Measurements from ENCODE around the gene PFDN6. TPM values are rescaled to one million over a fixed set of nuclear protein-coding genes. Genes with fewer than 3 reads are reported as not detected.

PFDN6 gene
- 46.1 and 52.1 TPM in 2 replicates for total RNA-seq
- long read RNA-seq, result 0 reads

GRCh38 chr6:33288921-33289783 is at the start of gene PFDN6, which contains the start of gene WDR46:
Gene PFDN6, plus strand, starts transcription at chr6:33289601. Its CDS starts 256 bp downstream, at chr6:33289857.
Gene WDR46, minus strand, starts transcription at chr6:33289239. Its CDS starts 69 bp downstream, at chr6:33289170.
- H3K4me1 Mint-ChIP-seq (ENCODE audit: low read depth), result peaks cover 25% of the 10 kb centered on the region
- no peaks in the 10 kb centered on the region for H3K9me3 Mint-ChIP-seq (ENCODE audit: low read depth)
- TF ChIP-seq CTCF (IDR thresholded peaks at IDR 0.05; ENCODE audit: unreplicated experiment), result no peak
- DNase-seq (ENCODE audit: low spot score, unreplicated experiment), result peak; percentile 38
- H3K36me3 Mint-ChIP-seq (ENCODE audit: insufficient read depth), result peaks cover 13% of the 10 kb centered on the region
- no peaks in the 10 kb centered on the region for H3K27me3 Mint-ChIP-seq
- H3K4me3 Mint-ChIP-seq (ENCODE audit: low read depth), result peak within 1 kb of the TSS; percentile 97
- peak within 1 kb of the TSS; percentile 95 for H3K27ac Mint-ChIP-seq

- Mint-ChIP-seq H3K36me3 (ENCODE audit: insufficient read depth) (no peaks in the 10 kb centered on the region), H3K4me3 (ENCODE audit: low read depth) (no peak overlapping the region), H3K9me3 (ENCODE audit: low read depth) (no peaks in the 10 kb centered on the region), H3K27me3 (peaks cover 50% of the 10 kb centered on the region), H3K27ac (no peak overlapping the region), H3K4me1 (ENCODE audit: low read depth) (no peaks in the 10 kb centered on the region)
- DNase-seq (ENCODE audit: low spot score, unreplicated experiment), result no peak
- no peak for TF ChIP-seq CTCF (IDR thresholded peaks at IDR 0.05; ENCODE audit: unreplicated experiment)
These were observed 47.4 kb upstream of the PFDN6 start for GRCh38 chr6:33241968-33242367.

- Mint-ChIP-seq H3K4me1 (ENCODE audit: low read depth) (peaks cover 4% of the 10 kb centered on the region), H3K4me3 (ENCODE audit: low read depth) (no peak overlapping the region), H3K27ac (no peak overlapping the region), H3K27me3 (peaks cover 49% of the 10 kb centered on the region), H3K36me3 (ENCODE audit: insufficient read depth) (no peaks in the 10 kb centered on the region), H3K9me3 (ENCODE audit: low read depth) (no peaks in the 10 kb centered on the region)
- DNase-seq (ENCODE audit: low spot score, unreplicated experiment), result no peak
- no peak for TF ChIP-seq CTCF (IDR thresholded peaks at IDR 0.05; ENCODE audit: unreplicated experiment)
These were observed 45.9 kb upstream of the PFDN6 start for GRCh38 chr6:33243476-33243875.

- peak; percentile 93 for TF ChIP-seq CTCF (IDR thresholded peaks at IDR 0.05; ENCODE audit: unreplicated experiment)
- Mint-ChIP-seq H3K27ac (peak overlapping the region; percentile 49), H3K9me3 (ENCODE audit: low read depth) (no peaks in the 10 kb centered on the region), H3K4me3 (ENCODE audit: low read depth) (peak overlapping the region; percentile 73), H3K36me3 (ENCODE audit: insufficient read depth) (peaks cover 14% of the 10 kb centered on the region), H3K4me1 (ENCODE audit: low read depth) (peaks cover 18% of the 10 kb centered on the region), H3K27me3 (peaks cover 22% of the 10 kb centered on the region)
- DNase-seq (ENCODE audit: low spot score, unreplicated experiment), result peak; percentile 87
These were observed 41.3 kb upstream of the PFDN6 start for GRCh38 chr6:33247977-33248642.

GRCh38 chr6:33248643-33248931 is 40.8 kb upstream of the PFDN6 start:
- Mint-ChIP-seq H3K27me3 (peaks cover 18% of the 10 kb centered on the region), H3K36me3 (ENCODE audit: insufficient read depth) (peaks cover 14% of the 10 kb centered on the region), H3K9me3 (ENCODE audit: low read depth) (no peaks in the 10 kb centered on the region), H3K4me3 (ENCODE audit: low read depth) (peak overlapping the region; percentile 73), H3K4me1 (ENCODE audit: low read depth) (peaks cover 18% of the 10 kb centered on the region), H3K27ac (peak overlapping the region; percentile 49)
- DNase-seq (ENCODE audit: low spot score, unreplicated experiment), result no peak
- TF ChIP-seq CTCF (IDR thresholded peaks at IDR 0.05; ENCODE audit: unreplicated experiment), result peak; percentile 1

Data from progenitor cell of endocrine pancreas (in vitro differentiated cells).